HepG2 (cell line): ENCODE measurements around the gene MORC1. TPM values are rescaled to one million over a fixed set of nuclear protein-coding genes. Genes with fewer than 3 reads are reported as not detected.

Experiments used
- ATAC-seq: fragments of 200-7000 bp; cut with Tn5 transposase; 3 replicates; pipeline ENCODE4 v1.9.1; 2020; ENCODE audit warnings: mild to moderate bottlenecking, moderate library complexity
- BruUV-seq: library from RNA; stranded (reverse); fragments of 400-500 nt; replicated peaks from 2 replicates; lab custom pipeline; 2021; lab: Mats Ljungman, UMichigan
- CTCF ChIA-PET: fragments of 300-600 bp; formaldehyde crosslinking; extraction: SDS; loops from one replicate; lab custom pipeline; 2021; ENCODE audit warnings: low total read pairs, inconsistent platforms, low intra/inter-chr PET ratio; lab: Yijun Ruan, JAX
- POLR2A ChIA-PET: fragments of 350-600 bp; sonication (Branson Sonifier 250); formaldehyde crosslinking; loops from one replicate; lab custom pipeline; 2020; ENCODE audit warnings: antibody characterized with exemption, inconsistent platforms; lab: Yijun Ruan, JAX
- DNase-seq: peaks from one replicate; pipeline ENCODE4 v3.0.0-alpha.2; 2015; ENCODE audit warnings: low spot score
- FAIRE-seq: peaks from 3 replicates; lab custom pipeline; 2011; peaks lifted over from hg19 to GRCh38; lab: Jason Lieb, UNC
- H2AFZ ChIP-seq: one replicate; pipeline ENCODE4 v1.6.1; 2011; ENCODE audit warnings: low read length, inconsistent platforms
- H3K27ac ChIP-seq: fragments of 300-600 bp; 3 replicates; pipeline ENCODE4 v1.8.0; 2011; ENCODE audit warnings: mixed run types, mild to moderate bottlenecking, mixed read lengths, low read length, inconsistent platforms; ENCODE audit not compliant: insufficient read depth; ENCODE audit errors: extremely low read length
- H3K27me3 ChIP-seq, 2 experiments: fragments of 200-600 bp in 1 of 2; 2 replicates in 1 of 2; 3 replicates in 1 of 2; pipeline versions ENCODE4 v1.6.0 to v1.8.0; 2011; ENCODE audit warnings: low read length in 2 of 2, mild to moderate bottlenecking in 2 of 2, moderate library complexity in 2 of 2, inconsistent platforms in 1 of 2; ENCODE audit not compliant: insufficient read depth in 2 of 2, control insufficient read depth in 1 of 2
- H3K36me3 ChIP-seq, 2 experiments: fragments of 200-600 bp in 1 of 2; replicated peaks in 1 of 2; 2 replicates in 1 of 2; 3 replicates in 1 of 2; pipeline versions ENCODE4 v1.5.1 to v1.8.0; 2011; ENCODE audit warnings: low read length in 2 of 2, inconsistent platforms in 1 of 2; ENCODE audit not compliant: insufficient read depth in 2 of 2, control insufficient read depth in 1 of 2
- H3K4me1 ChIP-seq: 2 replicates; pipeline ENCODE4 v1.5.1; 2012; ENCODE audit warnings: low read length, inconsistent platforms; ENCODE audit not compliant: insufficient read depth
- H3K4me2 ChIP-seq: 2 replicates; pipeline ENCODE4 v1.6.0; 2011; ENCODE audit warnings: low read depth, low read length, inconsistent platforms
- H3K4me3 ChIP-seq, 3 experiments: fragments of 200-600 bp in 1 of 3; sonication (generic), shearing (Covaris generic) in 1 of 3; replicated peaks in 1 of 3; 2 replicates each; pipeline ENCODE4 v1.5.1; 2011 to 2016; ENCODE audit warnings: low read length in 3 of 3, inconsistent platforms in 2 of 3, low read depth in 2 of 3, mild to moderate bottlenecking in 2 of 3, control low read depth in 1 of 3, mixed read lengths in 1 of 3; ENCODE audit not compliant: insufficient read depth in 1 of 3
- H3K79me2 ChIP-seq: one replicate; pipeline ENCODE4 v1.6.1; 2011; ENCODE audit warnings: low read length, inconsistent platforms; ENCODE audit not compliant: insufficient read depth
- H3K9ac ChIP-seq: 2 replicates; pipeline ENCODE4 v1.6.0; 2011; ENCODE audit warnings: mild to moderate bottlenecking, low read depth, low read length, inconsistent platforms; ENCODE audit not compliant: insufficient read depth
- H3K9me3 ChIP-seq: 2 replicates; pipeline ENCODE4 v1.5.1; 2012; ENCODE audit warnings: mild to moderate bottlenecking, low read length
- H4K20me1 ChIP-seq: 2 replicates; pipeline ENCODE4 v1.6.0; 2011; ENCODE audit warnings: inconsistent platforms, mild to moderate bottlenecking, low read length, moderate library complexity; ENCODE audit not compliant: insufficient read depth
- ARID2 ChIP-seq: sonication (generic); formaldehyde crosslinking; IDR thresholded peaks from 2 replicates; pipeline ENCODE4 v1.8.1; 2022; ENCODE audit warnings: mild to moderate bottlenecking, missing genetic modification reagents, borderline replicate concordance
- EP300 ChIP-seq, 3 experiments: sonication (generic) in 1 of 3; formaldehyde crosslinking in 1 of 3; IDR thresholded peaks; 2 replicates each; pipeline versions ENCODE4 v1.5.1 to v1.6.1; 2011 to 2020; ENCODE audit warnings: low read depth in 2 of 3, low read length in 2 of 3, borderline replicate concordance in 1 of 3, improper control_type of control experiment in 1 of 3, mild to moderate bottlenecking in 1 of 3, missing genetic modification reagents in 1 of 3, moderate library complexity in 1 of 3
- IKZF1 ChIP-seq: fragments of 450-650 bp; IDR thresholded peaks from 2 replicates; pipeline ENCODE4 v1.7.1; 2016
- ISL2 ChIP-seq: sonication (generic); formaldehyde crosslinking; IDR thresholded peaks from 2 replicates; pipeline ENCODE4 v1.5.0; 2020; ENCODE audit warnings: missing genetic modification reagents
- KDM2A ChIP-seq: sonication (generic); formaldehyde crosslinking; IDR thresholded peaks from 2 replicates; pipeline ENCODE4 v1.4.0; 2020; ENCODE audit warnings: low read depth, missing genetic modification reagents, borderline replicate concordance
- MLLT10 ChIP-seq: sonication (generic); formaldehyde crosslinking; IDR thresholded peaks from 2 replicates; pipeline ENCODE4 v1.4.0; 2020; ENCODE audit warnings: missing genetic modification reagents
- NFATC3 ChIP-seq: sonication (generic); formaldehyde crosslinking; IDR thresholded peaks from 2 replicates; pipeline ENCODE4 v1.5.1; 2020; ENCODE audit warnings: mild to moderate bottlenecking, missing genetic modification reagents
- PHF21A ChIP-seq: sonication (generic); formaldehyde crosslinking; IDR thresholded peaks from 2 replicates; pipeline ENCODE4 v1.5.0; 2020; ENCODE audit warnings: mild to moderate bottlenecking, missing genetic modification reagents
- REL ChIP-seq: sonication (generic); formaldehyde crosslinking; conservative IDR thresholded peaks from 2 replicates; pipeline ENCODE4 v1.8.0; 2022; ENCODE audit warnings: mild to moderate bottlenecking, missing genetic modification reagents, moderate library complexity
- ZNF274 ChIP-seq: sonication (generic); formaldehyde crosslinking; IDR thresholded peaks from 2 replicates; pipeline ENCODE4 v1.5.1; 2020; ENCODE audit warnings: mild to moderate bottlenecking, missing genetic modification reagents
- ZNF329 ChIP-seq: sonication (generic); formaldehyde crosslinking; IDR thresholded peaks from 2 replicates; pipeline ENCODE4 v1.9.0; 2021; ENCODE audit warnings: low read depth, mild to moderate bottlenecking, missing genetic modification reagents
- ZNF766 ChIP-seq: sonication (generic); formaldehyde crosslinking; IDR thresholded peaks from 2 replicates; pipeline ENCODE4 v1.5.0; 2020; ENCODE audit warnings: missing genetic modification reagents, borderline replicate concordance
- in situ Hi-C: cut with HindIII; loops from 2 replicates; pipeline ENCODE4 v1.10.0; 2017; ENCODE audit warnings: low pct_unique_long_range_greater_than_20kb; ENCODE audit not compliant: extremely low pct_ligation_motif_present
- intact Hi-C: fragments of 100-400 bp; cut with micrococcal nuclease; formaldehyde crosslinking; loops from one replicate; pipeline ENCODE4 v1.10.0; 2022; ENCODE audit not compliant: unreplicated experiment
- polyA plus RNA-seq, 8 experiments: library from polyadenylated mRNA; depleted of rRNA in 3 of 8; stranded (reverse) in 7 of 8; unstranded in 1 of 8; fragments of >200 nt; fragmentation: Illumina TruSeq in 4 of 8; extraction: Trizol in 4 of 8; gene quantifications; 2 replicates each; pipeline versions ENCODE4 v1.2.1 to v1.2.3, GENCODE V29; 2011 to 2016; ENCODE audit warnings: low read depth in 4 of 8, missing spikeins in 1 of 8, mixed read lengths in 1 of 8; ENCODE audit not compliant: insufficient read depth in 1 of 8
- total RNA-seq, 5 experiments: library from RNA; depleted of rRNA; stranded (reverse); fragments of >200 nt; fragmentation: Illumina TruSeq; extraction: Trizol; gene quantifications; 2 replicates each; pipeline ENCODE4 v1.2.3, GENCODE V29; 2016; ENCODE audit warnings: low read depth in 1 of 5
- TF ChIP-seq, protein P1 (sequence below): sonication (generic); formaldehyde crosslinking; IDR thresholded peaks from 2 replicates; pipeline ENCODE4 v1.9.0; 2021; ENCODE audit warnings: missing genetic modification reagents, borderline replicate concordance
- TF ChIP-seq, protein P2 (sequence below), 2 experiments: sonication (generic) in 1 of 2; formaldehyde crosslinking in 1 of 2; IDR thresholded peaks; 2 replicates each; pipeline versions ENCODE4 v1.6.1 to v1.9.0; 2014 to 2022; ENCODE audit warnings: antibody characterized with exemption in 1 of 2, borderline replicate concordance in 1 of 2, inconsistent platforms in 1 of 2, low read depth in 1 of 2, missing genetic modification reagents in 1 of 2
- TF ChIP-seq, protein P3 (sequence below): IDR thresholded peaks from 2 replicates; pipeline ENCODE4 v1.6.1; 2016; ENCODE audit warnings: mild to moderate bottlenecking

The MORC1 gene
- total and polyA plus RNA-seq, 2 of the 13 experiments (the other 11 are each of a cell fraction or from before 2014, with no cell fraction given) = not detected

DNA sequence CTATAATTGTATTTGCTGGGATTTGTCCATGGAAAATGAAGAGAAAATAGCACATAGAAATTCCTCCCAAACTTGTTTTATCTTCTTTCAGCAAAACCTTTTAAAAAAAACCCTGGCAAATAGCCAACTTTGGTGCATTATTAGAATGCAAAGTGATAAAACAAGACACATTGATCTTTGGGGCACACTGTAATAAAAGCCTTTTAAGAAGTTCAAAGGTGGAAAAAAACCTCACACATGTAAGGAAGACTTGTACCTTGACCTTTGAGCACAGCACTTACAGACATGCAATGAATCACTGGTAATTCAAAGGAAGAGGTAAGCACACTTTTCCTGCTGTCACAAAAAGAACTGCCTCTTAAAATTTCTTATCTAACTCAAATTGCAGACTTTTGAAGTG is 8.0 kb upstream of the MORC1 start (continued):
- TF ChIP-seq EP300 (IDR thresholded peaks at IDR 0.05; ENCODE audit: low read depth in 2 of 2, low read length in 2 of 2) = 0 out of 4 replicates have a peak, but pooled peaks of 1 of the 2 experiments have one; percentile 15
- no peak for TF ChIP-seq EP300 (CRISPR knock-in tag; IDR thresholded peaks at IDR 0.05; ENCODE audit: borderline replicate concordance)
- TF ChIP-seq ARID2 (CRISPR knock-in tag) = no peak
- TF ChIP-seq, all 625 proteins: peak for 3

DNA sequence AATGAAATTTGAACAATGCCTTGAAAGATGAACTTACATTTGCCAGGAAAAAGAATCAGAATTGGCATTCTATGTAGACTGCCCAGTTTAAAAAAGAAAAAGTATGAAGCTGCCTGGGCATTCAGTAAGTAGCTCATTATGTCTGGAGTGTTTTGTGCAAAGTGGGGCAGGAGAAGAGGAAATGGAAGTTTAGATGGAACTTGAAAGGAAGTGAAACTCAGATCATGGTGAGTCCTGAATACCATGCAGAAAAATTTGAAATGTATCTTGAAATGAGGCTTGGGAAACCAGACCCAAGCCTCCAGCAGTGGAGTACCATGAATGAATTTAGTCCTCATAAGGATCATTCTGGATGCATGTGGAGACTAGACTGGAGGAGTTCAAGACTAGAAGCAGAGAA is 4.8 kb upstream of the MORC1 start:
- no peak for DNase-seq
- CTCF ChIA-PET = no interaction called here
- intact Hi-C loops = no loop called here

More for the DNA sequence above, 4.8 kb upstream of the MORC1 start:
- no TSS peak for BruUV-seq
- Histone ChIP-seq H3K79me2 (no peaks in the 10 kb centered on the region), H3K27ac (no peak overlapping the region), H3K4me1 (peaks cover 9% of the 10 kb centered on the region), H3K4me2 (no peak overlapping the region), H3K9ac (no peak overlapping the region), H3K36me3 (no peaks in the 10 kb centered on the region), H3K27me3 (no peaks in the 10 kb centered on the region), H2AFZ (no peak overlapping the region)
- no peak for ATAC-seq
- in situ Hi-C loops = no loop called here
- POLR2A ChIA-PET = no interaction called here
- TF ChIP-seq PHF21A = no peak
- no peak for TF ChIP-seq NFATC3
- no peak for TF ChIP-seq KDM2A (CRISPR knock-in tag)
- no peak for TF ChIP-seq ISL2
- TF ChIP-seq, protein P1, sequence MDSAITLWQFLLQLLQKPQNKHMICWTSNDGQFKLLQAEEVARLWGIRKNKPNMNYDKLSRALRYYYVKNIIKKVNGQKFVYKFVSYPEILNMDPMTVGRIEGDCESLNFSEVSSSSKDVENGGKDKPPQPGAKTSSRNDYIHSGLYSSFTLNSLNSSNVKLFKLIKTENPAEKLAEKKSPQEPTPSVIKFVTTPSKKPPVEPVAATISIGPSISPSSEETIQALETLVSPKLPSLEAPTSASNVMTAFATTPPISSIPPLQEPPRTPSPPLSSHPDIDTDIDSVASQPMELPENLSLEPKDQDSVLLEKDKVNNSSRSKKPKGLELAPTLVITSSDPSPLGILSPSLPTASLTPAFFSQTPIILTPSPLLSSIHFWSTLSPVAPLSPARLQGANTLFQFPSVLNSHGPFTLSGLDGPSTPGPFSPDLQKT (CRISPR knock-in tag) = no peak
- TF ChIP-seq, protein P2, sequence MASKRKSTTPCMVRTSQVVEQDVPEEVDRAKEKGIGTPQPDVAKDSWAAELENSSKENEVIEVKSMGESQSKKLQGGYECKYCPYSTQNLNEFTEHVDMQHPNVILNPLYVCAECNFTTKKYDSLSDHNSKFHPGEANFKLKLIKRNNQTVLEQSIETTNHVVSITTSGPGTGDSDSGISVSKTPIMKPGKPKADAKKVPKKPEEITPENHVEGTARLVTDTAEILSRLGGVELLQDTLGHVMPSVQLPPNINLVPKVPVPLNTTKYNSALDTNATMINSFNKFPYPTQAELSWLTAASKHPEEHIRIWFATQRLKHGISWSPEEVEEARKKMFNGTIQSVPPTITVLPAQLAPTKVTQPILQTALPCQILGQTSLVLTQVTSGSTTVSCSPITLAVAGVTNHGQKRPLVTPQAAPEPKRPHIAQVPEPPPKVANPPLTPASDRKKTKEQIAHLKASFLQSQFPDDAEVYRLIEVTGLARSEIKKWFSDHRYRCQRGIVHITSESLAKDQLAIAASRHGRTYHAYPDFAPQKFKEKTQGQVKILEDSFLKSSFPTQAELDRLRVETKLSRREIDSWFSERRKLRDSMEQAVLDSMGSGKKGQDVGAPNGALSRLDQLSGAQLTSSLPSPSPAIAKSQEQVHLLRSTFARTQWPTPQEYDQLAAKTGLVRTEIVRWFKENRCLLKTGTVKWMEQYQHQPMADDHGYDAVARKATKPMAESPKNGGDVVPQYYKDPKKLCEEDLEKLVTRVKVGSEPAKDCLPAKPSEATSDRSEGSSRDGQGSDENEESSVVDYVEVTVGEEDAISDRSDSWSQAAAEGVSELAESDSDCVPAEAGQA (IDR thresholded peaks at IDR 0.05; ENCODE audit: low read depth) = no peak
- TF ChIP-seq, protein P2 (CRISPR knock-in tag; IDR thresholded peaks at IDR 0.05; ENCODE audit: borderline replicate concordance) = no peak
- TF ChIP-seq ZNF274 = no peak
- no peak for TF ChIP-seq ZNF329 (CRISPR knock-in tag)
- no peak for TF ChIP-seq ZNF766 (CRISPR knock-in tag)
- TF ChIP-seq MLLT10 (CRISPR knock-in tag) = no peak
- TF ChIP-seq IKZF1 = no peak
- TF ChIP-seq REL (CRISPR knock-in tag) = no peak
- TF ChIP-seq, protein P3, sequence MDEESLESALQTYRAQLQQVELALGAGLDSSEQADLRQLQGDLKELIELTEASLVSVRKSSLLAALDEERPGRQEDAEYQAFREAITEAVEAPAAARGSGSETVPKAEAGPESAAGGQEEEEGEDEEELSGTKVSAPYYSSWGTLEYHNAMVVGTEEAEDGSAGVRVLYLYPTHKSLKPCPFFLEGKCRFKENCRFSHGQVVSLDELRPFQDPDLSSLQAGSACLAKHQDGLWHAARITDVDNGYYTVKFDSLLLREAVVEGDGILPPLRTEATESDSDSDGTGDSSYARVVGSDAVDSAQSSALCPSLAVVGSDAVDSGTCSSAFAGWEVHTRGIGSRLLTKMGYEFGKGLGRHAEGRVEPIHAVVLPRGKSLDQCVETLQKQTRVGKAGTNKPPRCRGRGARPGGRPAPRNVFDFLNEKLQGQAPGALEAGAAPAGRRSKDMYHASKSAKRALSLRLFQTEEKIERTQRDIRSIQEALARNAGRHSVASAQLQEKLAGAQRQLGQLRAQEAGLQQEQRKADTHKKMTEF (CRISPR knock-in tag) = no peak
- TF ChIP-seq, all 625 proteins: peak for 0
- no peaks in the 10 kb centered on the region for H4K20me1 ChIP-seq
- H3K9me3 ChIP-seq = no peaks in the 10 kb centered on the region
- no peak for FAIRE-seq
- no peak overlapping the region for H3K4me3 ChIP-seq
